K562 treated with DMSO at 1 percent for 4 hours (cell line): ENCODE measurements around the gene ADGRB3. TPM values are rescaled to one million over a fixed set of nuclear protein-coding genes. Genes with fewer than 3 reads are reported as not detected.

Experiments used
- total RNA-seq: library from RNA; unstranded; fragments of 300-600 nt; gene quantifications from 2 replicates; pipeline ENCODE4 v1.2.3, GENCODE V29; 2022; ENCODE audit not compliant: insufficient read depth

ADGRB3 gene
- 1.5 and 1.6 TPM in 2 replicates for total RNA-seq

DNA sequence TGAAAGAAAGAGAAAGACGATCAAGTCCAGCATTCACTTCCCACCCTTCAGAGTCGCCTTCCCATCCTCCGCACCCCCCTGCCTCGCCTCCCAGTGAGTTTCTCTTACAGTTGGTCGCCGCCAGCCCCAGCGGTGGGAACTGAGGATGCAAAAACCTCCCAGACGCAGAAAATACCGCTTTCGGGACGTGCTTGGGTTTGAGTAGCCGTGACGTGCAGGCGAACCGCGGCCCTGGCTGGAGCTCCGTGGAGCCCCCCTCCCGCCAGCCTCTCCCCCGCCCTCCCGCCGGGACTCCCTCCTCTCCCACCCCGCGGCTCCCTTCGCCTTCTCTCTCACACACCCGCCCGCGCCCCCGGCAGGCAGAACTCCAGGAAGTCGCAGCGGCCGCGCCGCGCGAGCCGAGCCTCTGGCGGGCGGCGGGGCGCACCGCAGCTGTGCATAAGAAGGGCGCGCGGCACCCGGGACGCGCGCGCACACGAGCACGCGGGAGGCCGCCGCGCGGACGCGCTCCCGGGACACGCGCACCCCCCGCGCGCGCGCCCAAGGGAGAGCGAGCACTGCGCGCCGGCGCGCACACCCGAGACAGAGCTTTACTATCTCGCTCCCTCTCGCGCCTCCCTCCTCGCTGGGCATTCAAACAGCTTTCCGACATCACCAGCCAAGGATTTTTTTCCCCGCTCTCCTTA is at the start of gene ADGRB3:
Gene ADGRB3, plus strand, starts transcription at position 557 of the 686 bp plus-strand sequence. CDS start 3,394 bp downstream, outside the sequence.

